SK-N-SH (cell line): ENCODE measurements around the gene SPINT4. TPM values are rescaled to one million over a fixed set of nuclear protein-coding genes. Genes with fewer than 3 reads are reported as not detected.

ENCODE experiments used
- CTCF ChIA-PET: fragments of 300-600, 350-600 bp; formaldehyde crosslinking; extraction: SDS; loops from one replicate; lab custom pipeline; 2021; lab: Yijun Ruan, JAX
- POLR2A ChIA-PET: fragments of 350-600 bp; sonication (Branson Sonifier 250); formaldehyde crosslinking; extraction: SDS; loops from one replicate; lab custom pipeline; 2020; ENCODE audit warnings: antibody characterized with exemption, inconsistent platforms; lab: Yijun Ruan, JAX
- DNase-seq: peaks from one replicate; pipeline ENCODE4 v3.0.0; 2012
- H2AFZ ChIP-seq: fragments of 200-600 bp; sonication (generic); 2 replicates; pipeline ENCODE4 v1.8.1; 2016; ENCODE audit warnings: antibody characterized with exemption, mild to moderate bottlenecking, low read depth
- H3F3A ChIP-seq: fragments of 200-600 bp; sonication (generic); replicated peaks from 2 replicates; pipeline ENCODE3; 2016; ENCODE audit warnings: antibody characterized with exemption, mild to moderate bottlenecking; ENCODE audit not compliant: insufficient read depth
- H3K27ac ChIP-seq, 2 experiments: fragments of 200-500 bp in 1 of 2; fragments of 200-600 bp in 1 of 2; sonication (Bioruptor generic) in 1 of 2; sonication (generic), shearing (Covaris generic) in 1 of 2; 2 replicates each; pipeline versions ENCODE4 v1.5.1 to v1.6.1; 2014 to 2016; ENCODE audit warnings: low read depth in 2 of 2, inconsistent platforms in 1 of 2, low read length in 1 of 2, mild to moderate bottlenecking in 1 of 2, mixed read lengths in 1 of 2
- H3K27me3 ChIP-seq: fragments of 200-600 bp; sonication (generic), shearing (Covaris generic); 2 replicates; pipeline ENCODE4 v1.6.1; 2016; ENCODE audit warnings: mixed run types; ENCODE audit not compliant: insufficient read depth
- H3K36me3 ChIP-seq, 2 experiments: fragments of 200-500 bp in 1 of 2; fragments of 200-600 bp in 1 of 2; sonication (Bioruptor generic) in 1 of 2; sonication (generic) in 1 of 2; replicated peaks in 1 of 2; 2 replicates each; pipeline versions ENCODE3 to v1.5.1; 2014 to 2016; ENCODE audit warnings: low read length in 1 of 2, mild to moderate bottlenecking in 1 of 2; ENCODE audit not compliant: insufficient read depth in 2 of 2, control insufficient read depth in 1 of 2
- H3K4me1 ChIP-seq, 2 experiments: fragments of 200-500 bp in 1 of 2; fragments of 200-600 bp in 1 of 2; sonication (Bioruptor generic) in 1 of 2; sonication (generic), shearing (Covaris generic) in 1 of 2; 2 replicates each; pipeline versions ENCODE4 v1.5.1 to v1.6.1; 2014 to 2016; ENCODE audit warnings: low read depth in 1 of 2, low read length in 1 of 2, mixed run types in 1 of 2; ENCODE audit not compliant: insufficient read depth in 2 of 2, control insufficient read depth in 1 of 2
- H3K4me2 ChIP-seq: fragments of 200-600 bp; sonication (generic), shearing (Covaris generic); 2 replicates; pipeline ENCODE4 v1.6.1; 2017; ENCODE audit warnings: mixed run types
- H3K4me3 ChIP-seq, 2 experiments: fragments of 200-500 bp in 1 of 2; fragments of 200-600 bp in 1 of 2; sonication (Bioruptor generic) in 1 of 2; sonication (generic), shearing (Covaris generic) in 1 of 2; 2 replicates each; pipeline versions ENCODE4 v1.5.1 to v1.8.1; 2014 to 2016; ENCODE audit warnings: low read depth in 2 of 2, inconsistent platforms in 1 of 2, low read length in 1 of 2, mild to moderate bottlenecking in 1 of 2, mixed read lengths in 1 of 2, moderate library complexity in 1 of 2
- H3K79me2 ChIP-seq: fragments of 200-600 bp; sonication (generic); 2 replicates; pipeline ENCODE4 v1.8.1; 2017; ENCODE audit warnings: mild to moderate bottlenecking; ENCODE audit not compliant: insufficient read depth
- H3K9ac ChIP-seq: fragments of 200-600 bp; sonication (generic); 2 replicates; pipeline ENCODE4 v1.6.1; 2017; ENCODE audit warnings: mixed run types
- H3K9me2 ChIP-seq: fragments of 200-600 bp; sonication (generic); 2 replicates; pipeline ENCODE4 v1.6.1; 2017; ENCODE audit warnings: mixed run types
- H3K9me3 ChIP-seq: fragments of 200-600 bp; sonication (generic); 2 replicates; pipeline ENCODE4 v1.6.1; 2017; ENCODE audit warnings: mixed run types, mild to moderate bottlenecking, moderate library complexity
- H4K20me1 ChIP-seq: fragments of 200-600 bp; sonication (generic); 2 replicates; pipeline ENCODE4 v1.6.1; 2017; ENCODE audit warnings: mild to moderate bottlenecking, mixed run types; ENCODE audit not compliant: insufficient read depth
- EP300 ChIP-seq, 2 experiments: IDR thresholded peaks; 2 replicates each; pipeline versions ENCODE4 v1.4.0 to v1.6.1; 2012; ENCODE audit warnings: borderline replicate concordance in 1 of 2, low read depth in 1 of 2, low read length in 1 of 2
- EZH2phosphoT487 ChIP-seq: fragments of 200-600 bp; sonication (generic); IDR thresholded peaks from 2 replicates; pipeline ENCODE4 v1.6.1; 2017; ENCODE audit warnings: low read depth, mixed run types, mild to moderate bottlenecking, antibody characterized with exemption, moderate library complexity, borderline replicate concordance
- FOSL2 ChIP-seq: IDR thresholded peaks from 2 replicates; pipeline ENCODE4 v1.4.0; 2012; ENCODE audit warnings: low read depth, mild to moderate bottlenecking, moderate library complexity, borderline replicate concordance
- FOXJ3 ChIP-seq: sonication (generic); formaldehyde crosslinking; IDR thresholded peaks from 2 replicates; pipeline ENCODE4 v1.5.1; 2020; ENCODE audit warnings: mild to moderate bottlenecking, missing genetic modification reagents
- GATA2 ChIP-seq: sonication (generic); formaldehyde crosslinking; IDR thresholded peaks from 2 replicates; pipeline ENCODE4 v1.5.0; 2020; ENCODE audit warnings: mild to moderate bottlenecking, missing genetic modification reagents
- JUND ChIP-seq: IDR thresholded peaks from 2 replicates; pipeline ENCODE4 v1.4.0; 2012
- MEF2A ChIP-seq: IDR thresholded peaks from 2 replicates; pipeline ENCODE4 v1.4.0; 2012; ENCODE audit warnings: low read depth, borderline replicate concordance
- NFIC ChIP-seq: IDR thresholded peaks from 2 replicates; pipeline ENCODE4 v1.4.0; 2012; ENCODE audit warnings: borderline replicate concordance
- POLR2AphosphoS5 ChIP-seq: IDR thresholded peaks from 2 replicates; pipeline ENCODE4 v1.6.1; 2012; ENCODE audit warnings: low read depth, low read length
- RXRA ChIP-seq: IDR thresholded peaks from 2 replicates; pipeline ENCODE4 v1.4.0; 2012; ENCODE audit warnings: low read depth, mild to moderate bottlenecking, borderline replicate concordance
- SIN3A ChIP-seq: IDR thresholded peaks from 2 replicates; pipeline ENCODE4 v1.6.1; 2012; ENCODE audit warnings: low read depth, mild to moderate bottlenecking, low read length, moderate library complexity, borderline replicate concordance
- SMC3 ChIP-seq: IDR thresholded peaks from 2 replicates; pipeline ENCODE4 v1.6.1; 2012; ENCODE audit warnings: low read depth, low read length, improper control_type of control experiment
- TAF1 ChIP-seq: IDR thresholded peaks from 2 replicates; pipeline ENCODE4 v1.6.1; 2012; ENCODE audit warnings: low read depth, mild to moderate bottlenecking, low read length, moderate library complexity, borderline replicate concordance
- TCF12 ChIP-seq: IDR thresholded peaks from 2 replicates; pipeline ENCODE4 v1.4.0; 2012
- TEAD4 ChIP-seq: IDR thresholded peaks from 2 replicates; pipeline ENCODE4 v1.4.0; 2012; ENCODE audit warnings: mild to moderate bottlenecking, borderline replicate concordance; ENCODE audit not compliant: insufficient read depth
- YY1 ChIP-seq: IDR thresholded peaks from 2 replicates; pipeline ENCODE4 v1.4.0; 2012; ENCODE audit warnings: low read depth, mild to moderate bottlenecking
- polyA plus RNA-seq, 3 experiments: library from polyadenylated mRNA; depleted of rRNA; stranded (reverse); fragments of >200 nt; gene quantifications; 2 replicates each; pipeline ENCODE4 v1.2.3, GENCODE V29; 2012
- TF ChIP-seq, protein P1 (sequence below): fragments of 150-350 bp; IDR thresholded peaks from 2 replicates; pipeline ENCODE4 v1.6.1; 2017; ENCODE audit warnings: antibody characterized with exemption, low read length, low read depth, borderline replicate concordance
- TF ChIP-seq, protein P2 (sequence below): fragments of 200-600 bp; sonication (generic); IDR thresholded peaks from 2 replicates; pipeline ENCODE4 v1.6.1; 2017; ENCODE audit warnings: antibody characterized with exemption, mild to moderate bottlenecking, moderate library complexity
- TF ChIP-seq, protein P3 (sequence below): IDR thresholded peaks from 2 replicates; pipeline ENCODE4 v1.4.0; 2012; ENCODE audit warnings: low read depth
- TF ChIP-seq, protein P4 (sequence below): fragments of 150-350 bp; IDR thresholded peaks from 2 replicates; pipeline ENCODE4 v1.6.1; 2016; ENCODE audit warnings: mild to moderate bottlenecking, low read depth, low read length

SPINT4 gene
- polyA plus RNA-seq, 1 of the 3 experiments (the other 2 are of a cell fraction): not detected

DNA sequence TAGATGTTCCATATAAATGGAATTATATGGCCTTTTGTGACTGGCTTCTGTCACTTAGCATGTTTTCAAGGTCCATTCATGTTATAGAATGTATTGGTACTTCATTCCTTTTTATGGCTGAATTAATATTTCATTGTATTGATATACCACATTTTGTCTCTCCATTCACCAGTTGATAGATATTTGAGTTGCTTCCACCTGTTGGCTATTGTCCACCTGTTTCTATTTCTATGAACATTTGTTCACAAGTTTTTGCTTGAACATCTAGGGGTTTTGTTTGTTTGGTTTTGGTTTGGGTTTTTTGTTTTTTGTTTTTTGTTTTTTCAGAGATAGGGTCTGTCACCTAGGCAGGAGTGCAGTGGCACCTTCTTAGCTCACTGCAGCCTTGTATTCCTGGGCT lies 46.3 kb downstream of the SPINT4 start:
- DNase-seq: no peak
- POLR2A ChIA-PET: no interaction called here

More for the DNA sequence above, 46.3 kb downstream of the SPINT4 start:
- Histone ChIP-seq H3K27ac (no peak overlapping the region), H3K9me2 (no peaks in the 10 kb centered on the region), H3K79me2 (no peaks in the 10 kb centered on the region), H3K36me3 (no peaks in the 10 kb centered on the region), H4K20me1 (no peaks in the 10 kb centered on the region), H3K9me3 (no peaks in the 10 kb centered on the region), H2AFZ (no peak overlapping the region), H3F3A (peaks cover 4% of the 10 kb centered on the region), H3K27me3 (no peaks in the 10 kb centered on the region), H3K4me1 (peaks cover 0 to 3% of the 10 kb centered on the region in 2 experiments; a peak in 2 of 4 replicates), H3K9ac (no peak overlapping the region), H3K4me3 (no peak overlapping the region), H3K4me2 (no peak overlapping the region)
- CTCF ChIA-PET: interaction anchor here (1.2 to 3.4 kb wide), 2 partner anchors 31 to 406 kb away, joined by 3 to 12 read pairs; partner anchors contain the start of gene SYS1
- no peak for TF ChIP-seq RXRA
- TF ChIP-seq, protein P1, sequence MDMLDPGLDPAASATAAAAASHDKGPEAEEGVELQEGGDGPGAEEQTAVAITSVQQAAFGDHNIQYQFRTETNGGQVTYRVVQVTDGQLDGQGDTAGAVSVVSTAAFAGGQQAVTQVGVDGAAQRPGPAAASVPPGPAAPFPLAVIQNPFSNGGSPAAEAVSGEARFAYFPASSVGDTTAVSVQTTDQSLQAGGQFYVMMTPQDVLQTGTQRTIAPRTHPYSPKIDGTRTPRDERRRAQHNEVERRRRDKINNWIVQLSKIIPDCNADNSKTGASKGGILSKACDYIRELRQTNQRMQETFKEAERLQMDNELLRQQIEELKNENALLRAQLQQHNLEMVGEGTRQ: no peak
- TF ChIP-seq, protein P2, sequence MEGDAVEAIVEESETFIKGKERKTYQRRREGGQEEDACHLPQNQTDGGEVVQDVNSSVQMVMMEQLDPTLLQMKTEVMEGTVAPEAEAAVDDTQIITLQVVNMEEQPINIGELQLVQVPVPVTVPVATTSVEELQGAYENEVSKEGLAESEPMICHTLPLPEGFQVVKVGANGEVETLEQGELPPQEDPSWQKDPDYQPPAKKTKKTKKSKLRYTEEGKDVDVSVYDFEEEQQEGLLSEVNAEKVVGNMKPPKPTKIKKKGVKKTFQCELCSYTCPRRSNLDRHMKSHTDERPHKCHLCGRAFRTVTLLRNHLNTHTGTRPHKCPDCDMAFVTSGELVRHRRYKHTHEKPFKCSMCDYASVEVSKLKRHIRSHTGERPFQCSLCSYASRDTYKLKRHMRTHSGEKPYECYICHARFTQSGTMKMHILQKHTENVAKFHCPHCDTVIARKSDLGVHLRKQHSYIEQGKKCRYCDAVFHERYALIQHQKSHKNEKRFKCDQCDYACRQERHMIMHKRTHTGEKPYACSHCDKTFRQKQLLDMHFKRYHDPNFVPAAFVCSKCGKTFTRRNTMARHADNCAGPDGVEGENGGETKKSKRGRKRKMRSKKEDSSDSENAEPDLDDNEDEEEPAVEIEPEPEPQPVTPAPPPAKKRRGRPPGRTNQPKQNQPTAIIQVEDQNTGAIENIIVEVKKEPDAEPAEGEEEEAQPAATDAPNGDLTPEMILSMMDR: no peak
- TF ChIP-seq EZH2phosphoT487: no peak
- no peak for TF ChIP-seq JUND
- TF ChIP-seq MEF2A: no peak
- no peak for TF ChIP-seq EP300 (IDR thresholded peaks at IDR 0.05; ENCODE audit: borderline replicate concordance in 1 of 2, low read depth in 1 of 2, low read length in 1 of 2)
- TF ChIP-seq SIN3A: no peak
- TF ChIP-seq SMC3: no peak
- no peak for TF ChIP-seq TEAD4
- TF ChIP-seq, protein P3, sequence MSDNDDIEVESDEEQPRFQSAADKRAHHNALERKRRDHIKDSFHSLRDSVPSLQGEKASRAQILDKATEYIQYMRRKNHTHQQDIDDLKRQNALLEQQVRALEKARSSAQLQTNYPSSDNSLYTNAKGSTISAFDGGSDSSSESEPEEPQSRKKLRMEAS: no peak
- TF ChIP-seq POLR2AphosphoS5: no peak
- TF ChIP-seq, protein P4, sequence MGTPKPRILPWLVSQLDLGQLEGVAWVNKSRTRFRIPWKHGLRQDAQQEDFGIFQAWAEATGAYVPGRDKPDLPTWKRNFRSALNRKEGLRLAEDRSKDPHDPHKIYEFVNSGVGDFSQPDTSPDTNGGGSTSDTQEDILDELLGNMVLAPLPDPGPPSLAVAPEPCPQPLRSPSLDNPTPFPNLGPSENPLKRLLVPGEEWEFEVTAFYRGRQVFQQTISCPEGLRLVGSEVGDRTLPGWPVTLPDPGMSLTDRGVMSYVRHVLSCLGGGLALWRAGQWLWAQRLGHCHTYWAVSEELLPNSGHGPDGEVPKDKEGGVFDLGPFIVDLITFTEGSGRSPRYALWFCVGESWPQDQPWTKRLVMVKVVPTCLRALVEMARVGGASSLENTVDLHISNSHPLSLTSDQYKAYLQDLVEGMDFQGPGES: no peak
- no peak for TF ChIP-seq TCF12
- TF ChIP-seq FOXJ3 (CRISPR knock-in tag): no peak
- TF ChIP-seq YY1: no peak
- no peak for TF ChIP-seq NFIC
- no peak for TF ChIP-seq FOSL2
- TF ChIP-seq GATA2 (CRISPR knock-in tag): no peak
- TF ChIP-seq TAF1: no peak
